Measurements from ENCODE around the gene ADAMTS20. TPM values are rescaled to one million over a fixed set of nuclear protein-coding genes. Genes with fewer than 3 reads are reported as not detected.

Gene ADAMTS20
- total RNA-seq, 1 experiment from 2014 or later, result 0.90 TPM

DNA sequence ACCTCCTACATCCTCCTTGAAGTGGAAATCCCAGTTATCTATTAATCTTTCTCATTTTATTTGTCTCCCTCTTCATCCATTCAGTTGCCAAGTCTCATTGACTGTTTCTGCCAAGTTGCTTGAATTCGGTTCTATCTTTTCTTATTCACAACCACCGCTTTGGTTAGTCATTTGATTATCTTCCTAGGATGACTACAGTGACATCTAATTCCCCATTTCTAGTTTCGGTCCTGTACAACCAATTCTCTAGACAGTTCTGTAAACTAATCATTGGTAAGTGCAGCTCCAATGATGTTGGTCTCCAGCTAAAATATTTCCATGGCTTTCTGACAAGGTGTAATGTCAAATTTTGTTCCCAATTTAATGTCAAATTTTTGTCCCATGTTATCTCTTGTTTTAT lies 220.1 kb downstream of the ADAMTS20 start:
- no peaks in the 10 kb centered on the region for H3K36me3 ChIP-seq (replicated peaks; ENCODE audit: control insufficient read depth, insufficient read depth, low read length)
- H3K4me3 ChIP-seq (ENCODE audit: insufficient read depth, low read depth, low read length), result no peak overlapping the region
- no peak for DNase-seq
- no peaks in the 10 kb centered on the region for H3K27me3 ChIP-seq (ENCODE audit: control insufficient read depth, insufficient read depth, low read length)

DNA sequence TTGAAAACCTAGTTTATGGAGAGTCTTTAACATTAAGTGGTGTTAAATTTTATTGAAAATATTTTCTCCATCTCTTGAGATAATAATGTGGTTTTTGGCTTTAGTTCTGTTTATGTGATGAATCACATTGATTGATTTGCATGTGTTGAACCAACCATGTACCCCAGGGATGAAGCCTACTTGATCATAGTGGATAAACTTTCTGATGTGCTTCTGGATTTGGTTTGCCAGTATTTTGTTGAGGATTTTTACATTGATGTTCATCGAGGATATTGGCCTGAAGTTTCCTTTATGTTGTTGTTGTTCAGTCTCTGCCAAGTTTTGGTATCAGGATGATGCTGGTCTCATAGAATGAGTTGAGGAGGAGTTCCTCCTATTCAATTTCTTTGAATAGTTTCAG lies 222.6 kb downstream of the ADAMTS20 start:
- Histone ChIP-seq H3K4me3 (ENCODE audit: insufficient read depth, low read depth, low read length) (no peak overlapping the region), H3K27me3 (ENCODE audit: control insufficient read depth, insufficient read depth, low read length) (no peaks in the 10 kb centered on the region), H3K36me3 (replicated peaks; ENCODE audit: control insufficient read depth, insufficient read depth, low read length) (no peaks in the 10 kb centered on the region)
- no peak for DNase-seq

DNA sequence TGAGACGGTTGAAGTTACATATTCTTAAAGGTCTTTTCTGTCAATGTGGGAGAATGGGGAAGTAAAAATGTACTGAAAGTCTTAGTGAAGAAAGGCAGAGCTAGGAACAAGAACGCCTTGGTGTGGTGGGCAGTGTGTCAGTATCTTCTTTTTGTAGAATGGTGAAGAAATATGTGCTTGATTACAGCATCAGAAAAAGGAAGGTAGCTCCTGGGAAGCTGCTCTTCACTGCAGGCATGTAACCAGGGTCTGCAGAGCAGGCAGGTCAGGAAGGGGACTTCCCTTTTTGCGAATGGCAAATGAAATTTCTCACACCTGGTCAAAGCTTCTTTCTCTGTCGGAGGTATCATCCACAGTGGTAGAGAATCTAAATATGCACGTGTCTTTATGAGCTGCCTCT lies 226.2 kb downstream of the ADAMTS20 start:
- DNase-seq, result peak; percentile 11
- Histone ChIP-seq H3K4me3 (ENCODE audit: insufficient read depth, low read depth, low read length) (no peak overlapping the region), H3K27me3 (ENCODE audit: control insufficient read depth, insufficient read depth, low read length) (no peaks in the 10 kb centered on the region), H3K36me3 (replicated peaks; ENCODE audit: control insufficient read depth, insufficient read depth, low read length) (no peaks in the 10 kb centered on the region)

DNA sequence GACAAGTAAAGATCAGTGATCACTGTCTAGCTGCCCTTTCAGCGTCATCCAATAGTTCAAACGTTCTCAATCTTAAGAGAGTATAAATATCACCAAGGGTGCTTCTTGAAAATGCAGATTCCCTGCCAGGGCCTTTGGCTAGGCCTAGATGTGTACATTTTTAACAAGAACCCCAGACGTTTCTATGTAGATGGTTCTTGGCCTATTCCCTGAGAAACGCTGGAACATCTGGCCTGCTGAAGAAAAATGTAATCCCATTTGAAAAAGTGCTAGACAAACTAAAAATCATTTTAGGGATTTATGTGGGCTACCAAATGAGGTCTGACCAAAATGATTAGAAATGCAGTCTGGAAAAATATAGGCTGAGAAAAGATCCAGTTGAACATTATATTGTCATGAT lies 231.7 kb downstream of the ADAMTS20 start:
- no peaks in the 10 kb centered on the region for H3K27me3 ChIP-seq (ENCODE audit: control insufficient read depth, insufficient read depth, low read length)
- H3K4me3 ChIP-seq (ENCODE audit: insufficient read depth, low read depth, low read length), result no peak overlapping the region
- no peaks in the 10 kb centered on the region for H3K36me3 ChIP-seq (replicated peaks; ENCODE audit: control insufficient read depth, insufficient read depth, low read length)
- DNase-seq, result no peak

DNA sequence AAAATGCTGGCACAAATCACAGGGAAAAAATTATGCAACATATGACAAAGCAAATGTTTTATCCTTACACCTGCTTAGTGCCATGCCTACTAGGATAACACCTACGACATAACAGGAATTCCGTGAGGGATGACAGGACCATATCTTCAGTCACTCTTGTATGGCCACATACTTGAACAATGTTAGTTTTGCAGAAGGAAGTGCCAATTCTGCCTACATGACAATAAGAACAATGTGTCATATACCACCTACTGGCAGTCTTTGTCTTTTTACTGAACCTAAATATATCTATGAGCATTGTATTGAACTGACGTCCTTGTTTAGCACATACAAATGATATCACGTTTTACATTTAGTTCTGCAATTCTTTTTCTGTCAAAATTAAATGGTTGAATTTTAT lies 234.0 kb downstream of the ADAMTS20 start:
- no peak for DNase-seq
- no peaks in the 10 kb centered on the region for H3K27me3 ChIP-seq (ENCODE audit: control insufficient read depth, insufficient read depth, low read length)
- no peak overlapping the region for H3K4me3 ChIP-seq (ENCODE audit: insufficient read depth, low read depth, low read length)
- no peaks in the 10 kb centered on the region for H3K36me3 ChIP-seq (replicated peaks; ENCODE audit: control insufficient read depth, insufficient read depth, low read length)

DNA sequence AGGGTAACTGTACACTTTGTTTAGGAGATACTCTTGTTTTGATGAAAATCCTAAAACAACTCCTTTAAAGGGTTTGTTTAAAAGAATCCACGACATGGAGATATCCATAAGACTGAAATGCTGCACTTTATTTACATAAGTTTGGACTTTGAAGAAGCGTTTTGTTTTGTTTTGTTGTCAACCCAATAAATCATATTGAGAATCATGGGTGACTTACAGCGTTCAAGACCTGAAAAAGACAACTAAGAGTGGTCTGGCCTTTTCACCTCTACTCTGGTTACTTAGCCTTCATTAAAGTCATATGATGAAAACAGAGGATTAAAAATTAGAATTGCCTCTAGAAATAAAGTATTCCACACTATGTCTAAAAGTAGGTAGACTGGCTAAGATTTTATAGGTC lies 234.8 kb downstream of the ADAMTS20 start:
- no peak for DNase-seq
- no peaks in the 10 kb centered on the region for H3K36me3 ChIP-seq (replicated peaks; ENCODE audit: control insufficient read depth, insufficient read depth, low read length)
- H3K27me3 ChIP-seq (ENCODE audit: control insufficient read depth, insufficient read depth, low read length), result no peaks in the 10 kb centered on the region
- no peak overlapping the region for H3K4me3 ChIP-seq (ENCODE audit: insufficient read depth, low read depth, low read length)

DNA sequence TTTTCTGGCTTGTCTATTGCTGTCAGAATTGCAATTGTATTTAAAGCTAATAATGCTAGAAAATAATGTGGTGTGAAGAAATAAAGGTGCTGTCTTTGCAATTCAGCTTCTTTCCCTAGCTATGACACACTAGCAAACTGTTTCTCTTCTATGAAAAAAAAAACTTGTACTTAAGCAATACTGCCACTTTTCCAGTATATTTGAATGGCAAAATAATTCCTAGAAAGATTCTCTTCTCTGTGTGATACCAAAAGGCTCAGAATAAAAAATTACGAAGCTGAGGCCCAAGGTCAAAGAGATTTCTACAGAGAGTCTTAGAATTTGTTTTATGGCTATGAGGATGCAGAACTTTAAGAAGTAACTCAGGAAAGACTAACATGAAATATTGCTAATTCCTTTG lies 235.5 kb downstream of the ADAMTS20 start:
- H3K4me3 ChIP-seq (ENCODE audit: insufficient read depth, low read depth, low read length), result no peak overlapping the region
- no peaks in the 10 kb centered on the region for H3K27me3 ChIP-seq (ENCODE audit: control insufficient read depth, insufficient read depth, low read length)
- H3K36me3 ChIP-seq (replicated peaks; ENCODE audit: control insufficient read depth, insufficient read depth, low read length), result no peaks in the 10 kb centered on the region
- no peak for DNase-seq

DNA sequence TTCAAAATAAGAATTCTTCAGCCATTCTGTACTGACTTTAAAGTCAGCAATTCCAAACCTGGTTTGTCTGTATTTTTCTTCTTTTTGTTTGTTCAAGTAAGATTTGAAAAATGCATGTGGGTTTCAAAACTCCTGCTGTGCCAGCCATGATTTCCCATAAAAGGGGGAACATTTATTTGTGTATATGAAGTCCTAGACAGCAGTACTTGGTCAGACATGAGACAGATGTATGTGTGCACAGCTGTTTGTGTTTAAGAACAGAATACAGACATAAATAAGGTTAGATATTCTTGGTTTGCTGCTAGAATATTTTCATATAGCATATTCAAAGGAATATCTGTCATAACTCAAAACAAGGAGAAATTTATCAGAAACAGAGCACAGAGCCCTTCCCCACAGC lies 236.0 kb downstream of the ADAMTS20 start:
- Histone ChIP-seq H3K4me3 (ENCODE audit: insufficient read depth, low read depth, low read length) (no peak overlapping the region), H3K36me3 (replicated peaks; ENCODE audit: control insufficient read depth, insufficient read depth, low read length) (no peaks in the 10 kb centered on the region), H3K27me3 (ENCODE audit: control insufficient read depth, insufficient read depth, low read length) (no peaks in the 10 kb centered on the region)
- no peak for DNase-seq

DNA sequence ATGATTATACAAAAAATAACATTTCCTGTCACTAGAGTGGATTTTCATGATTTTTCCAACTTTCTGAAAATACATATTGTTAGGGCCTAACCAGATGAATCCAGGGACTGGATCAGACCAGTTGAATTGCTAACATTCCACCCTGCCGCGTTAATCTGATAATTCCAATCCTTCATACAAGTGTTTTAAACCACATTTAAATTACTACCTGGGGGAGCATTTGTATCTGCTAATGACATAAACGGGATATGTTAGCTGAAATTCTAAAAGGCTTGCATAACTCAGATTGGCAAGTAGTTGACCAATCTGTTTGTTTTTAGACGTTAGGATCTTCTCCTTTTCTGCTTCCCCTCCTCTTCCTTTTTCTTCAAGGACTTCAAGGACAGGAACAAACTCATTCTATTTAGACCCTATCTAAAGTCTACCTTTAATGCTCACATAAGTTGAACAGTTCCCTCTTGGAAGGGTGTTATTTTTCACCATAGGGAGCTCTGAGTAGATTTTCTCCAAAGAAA lies 239.0 kb downstream of the ADAMTS20 start:
- H3K27me3 ChIP-seq (ENCODE audit: control insufficient read depth, insufficient read depth, low read length), result no peaks in the 10 kb centered on the region
- no peaks in the 10 kb centered on the region for H3K36me3 ChIP-seq (replicated peaks; ENCODE audit: control insufficient read depth, insufficient read depth, low read length)
- H3K4me3 ChIP-seq (ENCODE audit: insufficient read depth, low read depth, low read length), result no peak overlapping the region
- no peak for DNase-seq

DNA sequence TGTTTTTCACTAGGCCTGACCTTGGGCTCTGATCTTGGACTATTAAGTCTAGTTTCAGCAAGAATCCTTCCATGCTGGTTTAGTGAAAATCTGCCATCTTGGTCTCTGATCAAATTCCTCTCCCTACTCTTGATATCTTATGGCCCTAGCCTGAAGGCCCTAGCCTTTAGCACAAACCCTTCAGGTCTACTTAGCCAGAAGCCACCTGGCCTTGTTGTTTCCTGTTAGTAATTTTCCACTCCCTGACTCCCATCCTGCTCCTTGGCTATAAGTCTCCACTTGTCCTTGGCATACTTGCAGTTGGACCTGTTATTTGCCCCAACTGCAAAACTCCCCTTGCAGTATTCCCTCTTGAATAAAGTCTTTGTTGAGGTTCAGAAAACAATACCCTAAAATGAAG lies 241.4 kb downstream of the ADAMTS20 start:
- H3K36me3 ChIP-seq (replicated peaks; ENCODE audit: control insufficient read depth, insufficient read depth, low read length), result no peaks in the 10 kb centered on the region
- H3K4me3 ChIP-seq (ENCODE audit: insufficient read depth, low read depth, low read length), result no peak overlapping the region
- no peak for DNase-seq

DNA sequence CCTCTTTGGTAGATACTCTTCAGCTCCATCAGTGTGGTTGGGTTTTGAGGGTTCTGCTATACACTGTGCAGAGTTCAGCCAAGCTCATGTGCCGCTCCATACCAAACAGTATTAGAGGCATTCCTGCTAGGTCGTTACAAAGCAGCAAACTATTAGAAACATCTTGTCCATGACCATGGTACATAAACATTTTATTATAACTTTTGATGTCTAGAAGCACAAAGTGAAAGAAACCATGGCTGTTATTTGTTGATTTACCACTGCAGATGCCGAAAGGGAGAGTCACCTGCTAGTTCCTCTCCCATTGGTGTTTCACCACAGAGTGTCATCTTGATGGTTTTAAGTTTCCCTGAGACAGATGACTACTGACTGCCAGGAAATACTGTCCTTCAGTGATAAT lies 242.0 kb downstream of the ADAMTS20 start:
- Histone ChIP-seq H3K27me3 (ENCODE audit: control insufficient read depth, insufficient read depth, low read length) (no peaks in the 10 kb centered on the region), H3K36me3 (replicated peaks; ENCODE audit: control insufficient read depth, insufficient read depth, low read length) (no peaks in the 10 kb centered on the region), H3K4me3 (ENCODE audit: insufficient read depth, low read depth, low read length) (no peak overlapping the region)
- no peak for DNase-seq

More for the DNA sequence above, 241.4 kb downstream of the ADAMTS20 start:
- no peaks in the 10 kb centered on the region for H3K27me3 ChIP-seq (ENCODE audit: control insufficient read depth, insufficient read depth, low read length)

DNA sequence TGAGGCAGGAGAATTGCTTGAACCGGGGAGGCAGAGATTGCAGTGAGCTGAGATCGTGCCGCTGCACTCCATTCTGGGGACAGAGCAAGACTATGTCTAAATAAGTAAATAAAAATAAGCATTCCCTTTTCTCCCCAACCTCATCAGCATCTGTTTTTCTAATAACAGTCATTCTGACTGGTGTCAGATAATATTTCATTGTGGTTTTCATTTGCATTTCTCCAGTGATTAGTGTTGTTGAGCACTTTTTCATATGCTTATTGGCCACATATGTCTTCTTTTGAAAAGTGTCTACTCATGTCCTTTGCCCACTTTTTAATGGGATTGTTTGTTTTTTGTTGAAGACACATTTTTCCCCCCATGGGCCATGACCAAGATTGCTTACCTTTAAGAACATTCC lies 243.2 kb downstream of the ADAMTS20 start:
- DNase-seq, result no peak
- Histone ChIP-seq H3K27me3 (ENCODE audit: control insufficient read depth, insufficient read depth, low read length) (no peaks in the 10 kb centered on the region), H3K4me3 (ENCODE audit: insufficient read depth, low read depth, low read length) (no peak overlapping the region), H3K36me3 (replicated peaks; ENCODE audit: control insufficient read depth, insufficient read depth, low read length) (no peaks in the 10 kb centered on the region)

DNA sequence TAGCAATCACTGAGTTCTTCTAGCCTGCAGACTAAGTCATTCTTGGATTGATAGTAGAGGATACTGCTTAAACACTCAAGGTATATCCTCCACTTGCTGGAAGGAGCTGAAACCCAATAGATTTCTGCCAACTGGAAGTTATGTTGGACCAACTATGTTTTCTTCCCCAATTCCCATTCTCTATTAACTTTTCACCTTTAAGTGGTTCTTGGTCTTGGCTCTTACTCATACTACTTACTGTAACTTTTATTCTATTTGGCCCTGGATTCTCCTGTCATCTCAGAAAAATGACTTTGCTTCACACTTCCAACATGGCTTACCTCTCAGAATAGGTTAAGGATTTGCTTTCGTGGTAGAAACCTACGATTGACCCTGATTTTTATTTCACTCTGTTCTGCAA lies 244.9 kb downstream of the ADAMTS20 start:
- no peak overlapping the region for H3K4me3 ChIP-seq (ENCODE audit: insufficient read depth, low read depth, low read length)
- H3K36me3 ChIP-seq (replicated peaks; ENCODE audit: control insufficient read depth, insufficient read depth, low read length), result no peaks in the 10 kb centered on the region
- no peaks in the 10 kb centered on the region for H3K27me3 ChIP-seq (ENCODE audit: control insufficient read depth, insufficient read depth, low read length)
- DNase-seq, result no peak

DNA sequence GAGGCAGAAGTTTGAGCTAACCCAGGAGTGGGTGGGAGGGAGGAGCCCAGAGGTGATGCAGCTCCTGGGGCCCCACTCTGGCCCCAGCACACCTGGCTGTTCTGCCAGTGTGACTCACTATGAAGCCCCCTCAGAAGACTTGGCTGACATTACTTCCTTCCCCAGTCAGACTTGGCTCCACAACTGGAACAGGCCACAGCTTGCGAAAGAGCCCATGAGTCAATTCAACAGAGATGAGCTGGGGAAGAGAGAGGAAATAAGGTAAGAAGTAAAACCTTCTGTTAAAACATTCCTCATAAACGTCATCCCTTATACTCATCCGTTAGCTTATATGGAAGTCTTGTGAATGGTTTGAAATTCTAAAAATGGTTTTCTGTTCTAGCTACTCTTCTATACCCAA lies 245.9 kb downstream of the ADAMTS20 start:
- no peak overlapping the region for H3K4me3 ChIP-seq (ENCODE audit: insufficient read depth, low read depth, low read length)
- H3K36me3 ChIP-seq (replicated peaks; ENCODE audit: control insufficient read depth, insufficient read depth, low read length), result no peaks in the 10 kb centered on the region
- no peaks in the 10 kb centered on the region for H3K27me3 ChIP-seq (ENCODE audit: control insufficient read depth, insufficient read depth, low read length)
- no peak for DNase-seq

DNA sequence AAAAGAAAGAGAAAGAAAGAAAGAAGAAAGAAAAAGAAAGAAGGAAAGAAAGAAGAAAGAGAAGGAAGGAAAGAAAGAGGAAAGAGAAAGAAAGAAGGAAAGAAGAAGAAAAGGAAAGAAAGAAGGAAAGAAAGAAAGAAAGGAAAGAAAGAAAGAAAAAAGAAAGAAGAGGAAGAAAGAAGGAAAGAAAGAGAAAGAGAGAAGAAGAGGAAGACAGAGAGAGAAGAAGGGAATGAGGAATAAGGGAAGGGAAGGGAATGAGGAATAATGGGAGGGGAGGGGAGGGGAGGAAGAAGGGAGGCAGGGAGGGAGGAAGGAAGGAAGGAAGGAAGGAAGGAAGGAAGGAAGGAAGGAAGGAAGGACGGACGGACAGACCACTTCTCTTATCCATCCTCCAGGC lies 246.9 kb downstream of the ADAMTS20 start:
- H3K4me3 ChIP-seq (ENCODE audit: insufficient read depth, low read depth, low read length), result no peak overlapping the region
- no peak for DNase-seq
- H3K27me3 ChIP-seq (ENCODE audit: control insufficient read depth, insufficient read depth, low read length), result no peaks in the 10 kb centered on the region
- no peaks in the 10 kb centered on the region for H3K36me3 ChIP-seq (replicated peaks; ENCODE audit: control insufficient read depth, insufficient read depth, low read length)

Measured in H7 (cell line).